ENCODE data around the gene SHISAL2B. TPM values are rescaled to one million over a fixed set of nuclear protein-coding genes. Genes with fewer than 3 reads are reported as not detected.
"Not testable (repeated sequence)": the region's sequence is repeated elsewhere in the genome, so short reads cannot be mapped to it uniquely, and the experiment has no call there.

The SHISAL2B gene
- polyA plus RNA-seq, 3 donors, result not detected

DNA sequence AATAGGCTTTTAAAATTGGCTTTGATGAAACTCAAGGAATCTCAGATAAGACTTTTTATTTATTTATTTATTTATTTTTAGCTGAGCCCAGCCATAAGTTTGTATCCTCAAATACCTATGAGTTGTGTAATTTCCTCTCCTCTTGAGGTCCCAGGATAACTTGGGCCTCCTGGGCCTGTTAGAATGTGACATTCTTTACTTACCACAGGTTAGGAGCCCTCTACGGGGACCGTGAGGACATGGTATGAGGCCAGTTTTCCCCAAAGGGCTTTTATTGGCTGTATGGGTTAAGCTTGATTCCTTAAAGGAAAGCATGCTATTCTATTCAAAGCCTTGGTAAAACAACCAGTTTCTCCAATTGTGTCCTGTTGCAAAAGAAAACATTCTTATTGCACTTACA, 16.9 kb downstream of the SHISAL2B start:
- Histone ChIP-seq H3K27ac (ENCODE audit: low read depth in 1 of 2, low read length in 2 of 2) (no peak overlapping the region), H4K20me1 (ENCODE audit: insufficient read depth, low read length) (no peaks in the 10 kb centered on the region), H3K36me3 (replicated peaks in 1 of 2; ENCODE audit: control insufficient read depth in 1 of 2, insufficient read depth in 2 of 2, low read length in 2 of 2) (no peaks in the 10 kb centered on the region), H3K4me2 (replicated peaks; ENCODE audit: extremely low read depth, low read length, poor library complexity, severe bottlenecking) (no peak overlapping the region), H3K4me3 (replicated peaks in 1 of 3; ENCODE audit: low read depth in 2 of 3, low read length in 3 of 3) (no peak overlapping the region), H3K79me2 (ENCODE audit: insufficient read depth, low read length) (no peaks in the 10 kb centered on the region), H2AFZ (ENCODE audit: insufficient read depth, low read depth, low read length, poor library complexity, severe bottlenecking) (no peak overlapping the region), H3K4me1 (ENCODE audit: control insufficient read depth in 1 of 2, insufficient read depth in 2 of 2, low read length in 2 of 2) (no peaks in the 10 kb centered on the region), H3K27me3 (ENCODE audit: control insufficient read depth in 2 of 2, insufficient read depth in 2 of 2, low read length in 2 of 2) (peaks cover 0 to 10% of the 10 kb centered on the region in 2 donors), H3K9ac (ENCODE audit: insufficient read depth, low read length, poor library complexity, severe bottlenecking) (no peak overlapping the region), H3K9me3 (replicated peaks in 1 of 2; ENCODE audit: control insufficient read depth in 1 of 2, insufficient read depth in 1 of 2, low read length in 2 of 2) (no peaks in the 10 kb centered on the region)
- TF ChIP-seq, protein P1, sequence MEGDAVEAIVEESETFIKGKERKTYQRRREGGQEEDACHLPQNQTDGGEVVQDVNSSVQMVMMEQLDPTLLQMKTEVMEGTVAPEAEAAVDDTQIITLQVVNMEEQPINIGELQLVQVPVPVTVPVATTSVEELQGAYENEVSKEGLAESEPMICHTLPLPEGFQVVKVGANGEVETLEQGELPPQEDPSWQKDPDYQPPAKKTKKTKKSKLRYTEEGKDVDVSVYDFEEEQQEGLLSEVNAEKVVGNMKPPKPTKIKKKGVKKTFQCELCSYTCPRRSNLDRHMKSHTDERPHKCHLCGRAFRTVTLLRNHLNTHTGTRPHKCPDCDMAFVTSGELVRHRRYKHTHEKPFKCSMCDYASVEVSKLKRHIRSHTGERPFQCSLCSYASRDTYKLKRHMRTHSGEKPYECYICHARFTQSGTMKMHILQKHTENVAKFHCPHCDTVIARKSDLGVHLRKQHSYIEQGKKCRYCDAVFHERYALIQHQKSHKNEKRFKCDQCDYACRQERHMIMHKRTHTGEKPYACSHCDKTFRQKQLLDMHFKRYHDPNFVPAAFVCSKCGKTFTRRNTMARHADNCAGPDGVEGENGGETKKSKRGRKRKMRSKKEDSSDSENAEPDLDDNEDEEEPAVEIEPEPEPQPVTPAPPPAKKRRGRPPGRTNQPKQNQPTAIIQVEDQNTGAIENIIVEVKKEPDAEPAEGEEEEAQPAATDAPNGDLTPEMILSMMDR (IDR thresholded peaks at IDR 0.05), result no peak
- no peak overlapping the region for H3K27ac Mint-ChIP-seq
- no peaks in the 10 kb centered on the region for H3K36me3 Mint-ChIP-seq
- WGBS (ENCODE audit: insufficient coverage), result no CpG with 5 or more reads among the region's 2 CpGs
- peaks cover 0 to 1% (median 0%) of the 10 kb centered on the region in 7 donors for H3K9me3 Mint-ChIP-seq
- H3K4me3 Mint-ChIP-seq, result no peak overlapping the region
- H3K27me3 Mint-ChIP-seq (ENCODE audit: low read depth in 3 of 3), result peaks cover 0 to 4% (median 2%) of the 10 kb centered on the region in 3 donors
- DNase-seq, result no peak
- intact Hi-C loops (cut with micrococcal nuclease), result no loop called here
- no peaks in the 10 kb centered on the region for H3K4me1 Mint-ChIP-seq

DNA sequence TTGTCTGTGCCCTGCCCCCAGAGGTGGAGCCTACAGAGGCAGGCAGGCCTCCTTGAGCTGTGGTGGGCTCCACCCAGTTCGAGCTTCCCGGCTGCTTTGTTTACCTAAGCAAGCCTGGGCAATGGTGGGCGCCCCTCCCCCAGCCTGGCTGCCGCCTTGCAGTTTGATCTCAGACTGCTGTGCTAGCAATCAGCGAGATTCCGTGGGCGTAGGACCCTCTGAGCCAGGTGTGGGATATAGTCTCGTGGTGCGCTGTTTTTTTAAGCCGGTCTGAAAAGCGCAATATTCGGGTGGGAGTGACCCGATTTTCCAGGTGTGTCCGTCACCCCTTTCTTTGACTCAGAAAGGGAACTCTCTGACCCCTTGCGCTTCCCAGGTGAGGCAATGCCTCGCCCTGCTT, 24.2 kb downstream of the SHISAL2B start:
- DNase-seq; intact Hi-C loops (cut with micrococcal nuclease); H3K36me3 Mint-ChIP-seq; H3K4me1 Mint-ChIP-seq; H3K9me3 Mint-ChIP-seq; H2AFZ ChIP-seq (ENCODE audit: insufficient read depth, low read depth, low read length, poor library complexity, severe bottlenecking); H3K27me3 ChIP-seq (ENCODE audit: control insufficient read depth in 2 of 2, insufficient read depth in 2 of 2, low read length in 2 of 2); H4K20me1 ChIP-seq (ENCODE audit: insufficient read depth, low read length); H3K79me2 ChIP-seq (ENCODE audit: insufficient read depth, low read length); H3K4me3 ChIP-seq (replicated peaks in 1 of 3; ENCODE audit: low read depth in 2 of 3, low read length in 3 of 3); H3K4me1 ChIP-seq (ENCODE audit: control insufficient read depth in 1 of 2, insufficient read depth in 2 of 2, low read length in 2 of 2); H3K36me3 ChIP-seq (replicated peaks in 1 of 2; ENCODE audit: control insufficient read depth in 1 of 2, insufficient read depth in 2 of 2, low read length in 2 of 2); H3K9me3 ChIP-seq (replicated peaks in 1 of 2; ENCODE audit: control insufficient read depth in 1 of 2, insufficient read depth in 1 of 2, low read length in 2 of 2); H3K4me3 Mint-ChIP-seq; H3K9ac ChIP-seq (ENCODE audit: insufficient read depth, low read length, poor library complexity, severe bottlenecking); H3K27ac Mint-ChIP-seq; H3K27me3 Mint-ChIP-seq (ENCODE audit: low read depth in 3 of 3); H3K4me2 ChIP-seq (replicated peaks; ENCODE audit: extremely low read depth, low read length, poor library complexity, severe bottlenecking); H3K27ac ChIP-seq (ENCODE audit: low read depth in 1 of 2, low read length in 2 of 2): not testable (repeated sequence)
- WGBS (ENCODE audit: insufficient coverage), result no CpG with 5 or more reads among the region's 16 CpGs
